ENCODE data around the gene EME2.

- TF ChIP-seq CTCF (conservative IDR thresholded peaks at IDR 0.05 in 1 of 2, IDR thresholded peaks at IDR 0.05 in 1 of 2; ENCODE audit: extremely low read depth in 1 of 2, insufficient read depth in 1 of 2, low read depth in 1 of 2, low read length in 2 of 2) (no peak), EZH2 (IDR thresholded peaks at IDR 0.05; ENCODE audit: borderline replicate concordance, low read length) (no peak)
Observed at GRCh38 chr16:1779741-1780676, 7.4 kb downstream of the EME2 start.
